ENCODE measurements around the gene NAIF1. TPM values are rescaled to one million over a fixed set of nuclear protein-coding genes. Genes with fewer than 3 reads are reported as not detected.

The NAIF1 gene
- polyA plus RNA-seq, 1 donor = 7.9 TPM

DNA sequence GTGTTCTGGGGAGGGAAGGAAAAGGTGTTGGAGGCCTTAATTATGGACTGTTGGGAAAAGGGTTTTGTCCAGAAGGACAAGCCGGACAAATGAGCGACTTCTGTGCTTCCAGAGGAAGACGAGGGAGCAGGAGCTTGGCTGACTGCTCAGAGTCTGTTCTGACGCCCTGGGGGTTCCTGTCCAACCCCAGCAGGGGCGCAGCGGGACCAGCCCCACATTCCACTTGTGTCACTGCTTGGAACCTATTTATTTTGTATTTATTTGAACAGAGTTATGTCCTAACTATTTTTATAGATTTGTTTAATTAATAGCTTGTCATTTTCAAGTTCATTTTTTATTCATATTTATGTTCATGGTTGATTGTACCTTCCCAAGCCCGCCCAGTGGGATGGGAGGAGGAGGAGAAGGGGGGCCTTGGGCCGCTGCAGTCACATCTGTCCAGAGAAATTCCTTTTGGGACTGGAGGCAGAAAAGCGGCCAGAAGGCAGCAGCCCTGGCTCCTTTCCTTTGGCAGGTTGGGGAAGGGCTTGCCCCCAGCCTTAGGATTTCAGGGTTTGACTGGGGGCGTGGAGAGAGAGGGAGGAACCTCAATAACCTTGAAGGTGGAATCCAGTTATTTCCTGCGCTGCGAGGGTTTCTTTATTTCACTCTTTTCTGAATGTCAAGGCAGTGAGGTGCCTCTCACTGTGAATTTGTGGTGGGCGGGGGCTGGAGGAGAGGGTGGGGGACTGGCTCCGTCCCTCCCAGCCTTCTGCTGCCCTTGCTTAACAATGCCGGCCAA is 41.3 kb upstream of the NAIF1 start:
- Histone ChIP-seq H3K36me3 (ENCODE audit: control insufficient read depth, insufficient read depth, low read length) (peaks cover 46% of the 10 kb centered on the region), H3K9me3 (ENCODE audit: control insufficient read depth, low read depth, low read length) (peaks cover under 1% of the 10 kb centered on the region), H3K27ac (ENCODE audit: low read length) (no peak overlapping the region), H3K4me3 (ENCODE audit: low read length) (no peak overlapping the region), H3K27me3 (ENCODE audit: control insufficient read depth, insufficient read depth, low read length) (no peaks in the 10 kb centered on the region), H3K4me1 (ENCODE audit: control insufficient read depth, insufficient read depth, low read length) (peaks cover 44% of the 10 kb centered on the region)
- DNase-seq = no peak
- WGBS (ENCODE audit: insufficient coverage, low lambda C conversion rate) = no CpG with 5 or more reads among the region's 15 CpGs

DNA sequence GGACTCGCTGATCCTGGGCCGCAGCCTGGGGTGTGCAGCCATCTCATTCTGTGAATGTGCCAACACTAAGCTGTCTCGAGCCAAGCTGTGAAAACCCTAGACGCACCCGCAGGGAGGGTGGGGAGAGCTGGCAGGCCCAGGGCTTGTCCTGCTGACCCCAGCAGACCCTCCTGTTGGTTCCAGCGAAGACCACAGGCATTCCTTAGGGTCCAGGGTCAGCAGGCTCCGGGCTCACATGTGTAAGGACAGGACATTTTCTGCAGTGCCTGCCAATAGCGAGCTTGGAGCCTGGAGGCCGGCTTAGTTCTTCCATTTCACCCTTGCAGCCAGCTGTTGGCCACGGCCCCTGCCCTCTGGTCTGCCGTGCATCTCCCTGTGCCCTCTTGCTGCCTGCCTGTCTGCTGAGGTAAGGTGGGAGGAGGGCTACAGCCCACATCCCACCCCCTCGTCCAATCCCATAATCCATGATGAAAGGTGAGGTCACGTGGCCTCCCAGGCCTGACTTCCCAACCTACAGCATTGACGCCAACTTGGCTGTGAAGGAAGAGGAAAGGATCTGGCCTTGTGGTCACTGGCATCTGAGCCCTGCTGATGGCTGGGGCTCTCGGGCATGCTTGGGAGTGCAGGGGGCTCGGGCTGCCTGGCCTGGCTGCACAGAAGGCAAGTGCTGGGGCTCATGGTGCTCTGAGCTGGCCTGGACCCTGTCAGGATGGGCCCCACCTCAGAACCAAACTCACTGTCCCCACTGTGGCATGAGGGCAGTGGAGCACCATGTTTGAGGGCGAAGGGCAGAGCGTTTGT is 40.5 kb upstream of the NAIF1 start:
- DNase-seq = no peak
- Histone ChIP-seq H3K4me1 (ENCODE audit: control insufficient read depth, insufficient read depth, low read length) (peaks cover 45% of the 10 kb centered on the region), H3K36me3 (ENCODE audit: control insufficient read depth, insufficient read depth, low read length) (peaks cover 51% of the 10 kb centered on the region)

DNA sequence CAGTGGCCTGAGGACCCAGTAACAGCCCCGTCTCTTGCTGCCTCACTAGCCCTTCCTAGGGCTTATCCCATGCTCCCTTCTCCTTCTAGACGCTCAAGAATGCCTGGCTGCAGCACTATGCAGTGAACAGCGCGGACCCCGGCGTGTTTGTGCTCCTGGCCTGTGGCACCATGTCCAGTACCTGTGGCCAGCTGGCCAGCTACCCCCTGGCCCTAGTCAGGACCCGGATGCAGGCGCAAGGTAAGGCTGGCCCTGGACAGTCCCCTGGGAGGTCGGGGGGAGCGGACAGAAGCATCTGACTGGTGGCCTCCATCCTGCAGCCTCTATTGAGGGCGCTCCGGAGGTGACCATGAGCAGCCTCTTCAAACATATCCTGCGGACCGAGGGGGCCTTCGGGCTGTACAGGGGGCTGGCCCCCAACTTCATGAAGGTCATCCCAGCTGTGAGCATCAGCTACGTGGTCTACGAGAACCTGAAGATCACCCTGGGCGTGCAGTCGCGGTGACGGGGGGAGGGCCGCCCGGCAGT is 39.9 kb upstream of the NAIF1 start:
- peaks cover 44% of the 10 kb centered on the region for H3K4me1 ChIP-seq (ENCODE audit: control insufficient read depth, insufficient read depth, low read length)
- peaks cover 58% of the 10 kb centered on the region for H3K36me3 ChIP-seq (ENCODE audit: control insufficient read depth, insufficient read depth, low read length)
- H3K4me3 ChIP-seq (ENCODE audit: low read length) = no peak overlapping the region
- no peaks in the 10 kb centered on the region for H3K27me3 ChIP-seq (ENCODE audit: control insufficient read depth, insufficient read depth, low read length)
- H3K9me3 ChIP-seq (ENCODE audit: control insufficient read depth, low read depth, low read length) = no peaks in the 10 kb centered on the region
- H3K27ac ChIP-seq (ENCODE audit: low read length) = no peak overlapping the region
- no peak for DNase-seq
- WGBS (ENCODE audit: insufficient coverage, low lambda C conversion rate) = no CpG with 5 or more reads among the region's 23 CpGs

More for the DNA sequence above, 40.5 kb upstream of the NAIF1 start:
- Histone ChIP-seq H3K4me3 (ENCODE audit: low read length) (no peak overlapping the region), H3K9me3 (ENCODE audit: control insufficient read depth, low read depth, low read length) (no peaks in the 10 kb centered on the region), H3K27me3 (ENCODE audit: control insufficient read depth, insufficient read depth, low read length) (no peaks in the 10 kb centered on the region), H3K27ac (ENCODE audit: low read length) (no peak overlapping the region)
- no CpG with 5 or more reads among the region's 18 CpGs for WGBS (ENCODE audit: insufficient coverage, low lambda C conversion rate)

DNA sequence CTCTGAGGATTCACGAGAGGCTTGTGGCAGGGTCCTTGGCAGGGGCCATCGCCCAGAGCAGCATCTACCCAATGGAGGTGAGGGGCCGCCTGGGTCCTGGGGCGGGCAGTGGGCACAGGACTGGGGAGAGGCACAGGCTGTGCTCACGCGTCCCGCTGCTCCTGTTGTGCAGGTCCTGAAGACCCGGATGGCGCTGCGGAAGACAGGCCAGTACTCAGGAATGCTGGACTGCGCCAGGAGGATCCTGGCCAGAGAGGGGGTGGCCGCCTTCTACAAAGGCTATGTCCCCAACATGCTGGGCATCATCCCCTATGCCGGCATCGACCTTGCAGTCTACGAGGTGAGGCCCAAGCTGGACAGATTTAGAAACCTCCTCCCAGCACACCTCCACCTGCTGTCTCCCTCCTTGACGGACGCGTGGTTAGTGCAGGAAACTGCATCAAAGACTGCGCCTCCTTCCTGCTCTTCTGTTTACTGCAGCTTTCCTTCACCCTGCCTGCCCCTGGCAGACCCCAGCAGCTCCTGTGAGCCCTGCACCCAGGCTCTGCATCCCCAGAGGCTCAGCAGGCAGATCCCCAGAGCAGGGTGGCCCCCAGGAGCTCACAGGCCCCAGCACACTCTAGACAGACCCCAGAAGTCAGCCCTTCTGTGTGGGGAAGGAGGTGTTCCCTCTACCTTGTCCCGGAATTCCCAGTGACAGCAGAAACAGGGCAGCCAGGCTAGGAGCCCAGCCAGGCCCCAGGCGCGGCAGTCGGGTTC is 39.2 kb upstream of the NAIF1 start:
- H3K9me3 ChIP-seq (ENCODE audit: control insufficient read depth, low read depth, low read length) = no peaks in the 10 kb centered on the region
- peaks cover 44% of the 10 kb centered on the region for H3K4me1 ChIP-seq (ENCODE audit: control insufficient read depth, insufficient read depth, low read length)
- DNase-seq = no peak
- H3K36me3 ChIP-seq (ENCODE audit: control insufficient read depth, insufficient read depth, low read length) = peaks cover 64% of the 10 kb centered on the region
- H3K27me3 ChIP-seq (ENCODE audit: control insufficient read depth, insufficient read depth, low read length) = no peaks in the 10 kb centered on the region
- H3K4me3 ChIP-seq (ENCODE audit: low read length) = no peak overlapping the region
- H3K27ac ChIP-seq (ENCODE audit: low read length) = no peak overlapping the region
- 80% methylated on average over 1 of the region's 23 CpGs for WGBS (ENCODE audit: insufficient coverage, low lambda C conversion rate)

DNA sequence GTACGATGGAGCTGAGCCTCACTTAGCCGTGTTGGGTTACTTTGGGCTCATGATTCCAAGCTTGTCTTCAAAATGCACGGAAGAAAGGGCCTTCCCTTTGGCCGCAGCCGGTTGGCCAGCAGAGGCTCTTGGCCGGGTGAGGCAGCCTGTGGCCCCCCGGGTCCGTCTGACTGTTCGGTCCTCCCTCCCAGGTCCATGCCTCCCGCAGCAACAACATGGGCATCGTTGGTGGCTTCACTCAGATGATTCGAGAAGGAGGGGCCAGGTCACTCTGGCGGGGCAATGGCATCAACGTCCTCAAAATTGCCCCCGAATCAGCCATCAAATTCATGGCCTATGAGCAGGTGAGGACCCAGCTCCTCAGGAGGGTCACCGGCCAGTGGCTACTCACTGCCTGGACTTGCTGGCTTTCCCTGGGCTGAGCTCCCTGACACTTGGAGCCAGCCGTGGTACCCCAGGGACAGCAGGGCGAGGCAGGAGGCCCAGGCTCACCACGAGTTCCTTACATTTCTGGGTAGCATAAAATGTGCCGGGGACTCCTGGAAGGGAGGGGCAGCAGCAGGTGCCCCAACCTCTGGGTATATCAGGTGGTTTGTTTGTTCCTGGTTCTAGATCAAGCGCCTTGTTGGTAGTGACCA is 38.5 kb upstream of the NAIF1 start:
- Histone ChIP-seq H3K27ac (ENCODE audit: low read length) (no peak overlapping the region), H3K36me3 (ENCODE audit: control insufficient read depth, insufficient read depth, low read length) (peaks cover 70% of the 10 kb centered on the region), H3K27me3 (ENCODE audit: control insufficient read depth, insufficient read depth, low read length) (no peaks in the 10 kb centered on the region), H3K9me3 (ENCODE audit: control insufficient read depth, low read depth, low read length) (no peaks in the 10 kb centered on the region), H3K4me3 (ENCODE audit: low read length) (no peak overlapping the region), H3K4me1 (ENCODE audit: control insufficient read depth, insufficient read depth, low read length) (peaks cover 46% of the 10 kb centered on the region)
- DNase-seq = no peak
- no CpG with 5 or more reads among the region's 21 CpGs for WGBS (ENCODE audit: insufficient coverage, low lambda C conversion rate)

DNA sequence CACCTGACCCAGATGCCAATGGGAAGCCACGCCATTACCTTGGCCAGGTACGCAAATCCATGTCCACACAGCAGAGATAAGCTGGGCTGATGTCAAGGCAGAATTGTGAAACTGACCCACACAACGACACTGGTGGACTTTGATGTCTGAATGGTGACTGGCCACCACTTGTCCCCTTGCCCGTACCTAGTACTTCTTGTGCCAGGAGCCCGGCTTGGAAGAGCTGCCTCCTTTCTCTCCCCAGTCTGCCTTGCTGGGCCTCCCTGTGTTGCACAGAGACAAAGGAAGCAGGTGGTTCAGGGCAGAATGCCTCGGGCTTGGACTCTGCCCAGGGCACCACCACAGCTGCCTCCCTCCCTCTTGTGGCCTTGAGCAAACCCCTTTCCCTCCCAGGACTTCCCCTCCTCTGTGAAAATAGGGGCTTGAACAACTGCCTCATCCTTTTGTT is 37.1 kb upstream of the NAIF1 start:
- H3K36me3 ChIP-seq (ENCODE audit: control insufficient read depth, insufficient read depth, low read length) = peaks cover 70% of the 10 kb centered on the region
- H3K4me1 ChIP-seq (ENCODE audit: control insufficient read depth, insufficient read depth, low read length) = peaks cover 53% of the 10 kb centered on the region
- no peaks in the 10 kb centered on the region for H3K27me3 ChIP-seq (ENCODE audit: control insufficient read depth, insufficient read depth, low read length)
- DNase-seq = peak; percentile 88 to 92
- no CpG with 5 or more reads among the region's 6 CpGs for WGBS (ENCODE audit: insufficient coverage, low lambda C conversion rate)
- H3K9me3 ChIP-seq (ENCODE audit: control insufficient read depth, low read depth, low read length) = no peaks in the 10 kb centered on the region
- H3K27ac ChIP-seq (ENCODE audit: low read length) = peak overlapping the region; percentile 82
- H3K4me3 ChIP-seq (ENCODE audit: low read length) = no peak overlapping the region

DNA sequence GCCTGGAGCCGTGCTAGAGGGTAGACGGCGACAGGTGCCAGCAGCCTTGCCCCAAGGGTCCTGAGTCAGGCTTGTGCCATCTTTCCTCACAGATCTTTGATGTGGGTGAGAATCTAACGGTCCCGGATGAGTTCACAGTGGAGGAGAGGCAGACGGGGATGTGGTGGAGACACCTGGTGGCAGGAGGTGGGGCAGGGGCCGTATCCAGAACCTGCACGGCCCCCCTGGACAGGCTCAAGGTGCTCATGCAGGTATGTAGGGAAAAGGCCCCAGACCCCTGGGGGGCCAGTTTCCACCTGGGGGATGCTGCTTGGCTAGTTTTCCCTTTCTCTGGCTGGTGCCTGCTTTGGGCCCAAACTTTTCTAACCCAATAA is 36.5 kb upstream of the NAIF1 start:
- H3K27ac ChIP-seq (ENCODE audit: low read length) = peak overlapping the region; percentile 82
- H3K9me3 ChIP-seq (ENCODE audit: control insufficient read depth, low read depth, low read length) = no peaks in the 10 kb centered on the region
- whole genome bisulfite sequencing (ENCODE audit: insufficient coverage, low lambda C conversion rate) = no CpG with 5 or more reads among the region's 8 CpGs
- no peak overlapping the region for H3K4me3 ChIP-seq (ENCODE audit: low read length)
- no peaks in the 10 kb centered on the region for H3K27me3 ChIP-seq (ENCODE audit: control insufficient read depth, insufficient read depth, low read length)
- peaks cover 57% of the 10 kb centered on the region for H3K4me1 ChIP-seq (ENCODE audit: control insufficient read depth, insufficient read depth, low read length)
- no peak for DNase-seq
- peaks cover 66% of the 10 kb centered on the region for H3K36me3 ChIP-seq (ENCODE audit: control insufficient read depth, insufficient read depth, low read length)

DNA sequence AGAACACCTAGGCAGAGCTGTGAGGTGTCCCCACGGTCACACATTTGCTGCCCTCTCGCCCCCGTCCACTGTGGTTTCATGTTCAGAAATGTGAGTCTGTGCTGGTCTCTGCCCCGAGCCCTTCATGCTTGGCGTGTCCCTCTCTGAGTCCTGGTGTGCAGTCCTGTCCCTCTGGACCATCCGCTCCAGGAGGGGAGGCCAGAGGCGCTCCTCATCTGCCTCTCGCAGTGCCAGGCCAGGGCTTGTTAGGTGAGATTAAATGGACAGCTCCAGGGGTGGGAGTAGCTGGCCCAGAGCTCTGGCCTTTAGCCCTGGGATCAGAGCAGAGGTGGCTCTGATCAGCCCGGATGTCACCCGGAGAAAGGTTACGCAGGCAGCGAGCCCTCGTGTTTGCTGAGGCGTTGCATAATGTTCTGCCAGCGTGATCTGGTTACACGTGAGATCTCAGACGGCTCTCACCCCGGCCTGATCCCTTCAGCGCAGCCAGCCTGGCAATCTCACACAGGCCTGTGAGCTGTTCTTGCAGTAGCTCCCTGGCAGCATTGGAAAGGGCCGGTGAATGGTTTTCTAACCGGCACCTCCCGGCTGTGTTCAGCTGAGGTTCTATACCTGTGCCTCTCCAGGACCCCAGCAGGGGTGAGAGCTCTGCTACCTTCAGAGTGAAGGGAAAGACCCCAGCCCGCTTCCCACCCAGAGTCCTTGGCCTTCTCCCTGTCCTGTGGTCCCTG is 35.9 kb upstream of the NAIF1 start:
- H3K4me3 ChIP-seq (ENCODE audit: low read length) = no peak overlapping the region
- no peaks in the 10 kb centered on the region for H3K9me3 ChIP-seq (ENCODE audit: control insufficient read depth, low read depth, low read length)
- H3K4me1 ChIP-seq (ENCODE audit: control insufficient read depth, insufficient read depth, low read length) = peaks cover 57% of the 10 kb centered on the region
- DNase-seq = peak; percentile 58 to 62
- no CpG with 5 or more reads among the region's 23 CpGs for WGBS (ENCODE audit: insufficient coverage, low lambda C conversion rate)
- peaks cover 62% of the 10 kb centered on the region for H3K36me3 ChIP-seq (ENCODE audit: control insufficient read depth, insufficient read depth, low read length)
- no peaks in the 10 kb centered on the region for H3K27me3 ChIP-seq (ENCODE audit: control insufficient read depth, insufficient read depth, low read length)
- H3K27ac ChIP-seq (ENCODE audit: low read length) = peak overlapping the region; percentile 82

DNA sequence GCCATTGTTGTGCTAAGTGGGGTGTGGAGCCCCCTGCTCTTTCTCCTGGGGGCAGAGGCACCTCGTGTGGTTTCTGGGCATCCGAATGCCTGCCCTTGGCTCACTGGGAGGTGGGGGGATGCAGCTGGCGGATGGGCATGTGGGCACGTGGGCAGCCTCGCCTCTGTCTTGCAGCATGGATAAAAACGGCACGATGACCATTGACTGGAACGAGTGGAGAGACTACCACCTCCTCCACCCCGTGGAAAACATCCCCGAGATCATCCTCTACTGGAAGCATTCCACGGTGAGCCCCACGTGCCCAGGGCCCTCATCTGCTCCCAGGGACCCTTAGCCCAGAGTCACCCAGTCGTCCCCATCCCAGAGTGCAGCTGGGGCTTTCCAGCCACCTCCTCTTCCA is 35.1 kb upstream of the NAIF1 start:
- no peak for DNase-seq
- Histone ChIP-seq H3K4me1 (ENCODE audit: control insufficient read depth, insufficient read depth, low read length) (peaks cover 65% of the 10 kb centered on the region), H3K27me3 (ENCODE audit: control insufficient read depth, insufficient read depth, low read length) (no peaks in the 10 kb centered on the region), H3K9me3 (ENCODE audit: control insufficient read depth, low read depth, low read length) (no peaks in the 10 kb centered on the region), H3K27ac (ENCODE audit: low read length) (no peak overlapping the region), H3K36me3 (ENCODE audit: control insufficient read depth, insufficient read depth, low read length) (peaks cover 53% of the 10 kb centered on the region), H3K4me3 (ENCODE audit: low read length) (no peak overlapping the region)
- WGBS (ENCODE audit: insufficient coverage, low lambda C conversion rate) = no CpG with 5 or more reads among the region's 13 CpGs

Data from large intestine (tissue), 3 donors.